GM23248 (cell line): ENCODE results near the gene RNF183. TPM values are rescaled to one million over a fixed set of nuclear protein-coding genes. Genes with fewer than 3 reads are reported as not detected.

Source experiments
- DNase-seq: peaks from one replicate; pipeline ENCODE4 v3.0.0-alpha.2; 2015
- H2AFZ ChIP-seq: fragments of 200-600 bp; sonication (generic); 2 replicates; pipeline ENCODE4 v1.6.1; 2016; ENCODE audit warnings: antibody characterized with exemption
- H3F3A ChIP-seq: fragments of 200-600 bp; sonication (generic); 2 replicates; pipeline ENCODE4 v1.6.1; 2016; ENCODE audit warnings: mild to moderate bottlenecking, antibody characterized with exemption, mixed run types; ENCODE audit not compliant: insufficient read depth
- H3K27ac ChIP-seq: fragments of 200-600 bp; sonication (generic); 2 replicates; pipeline ENCODE4 v1.5.1; 2016; ENCODE audit warnings: mild to moderate bottlenecking
- H3K27me3 ChIP-seq: fragments of 200-600 bp; sonication (generic); replicated peaks from 2 replicates; pipeline ENCODE4 v1.6.1; 2016; ENCODE audit warnings: mild to moderate bottlenecking; ENCODE audit not compliant: insufficient read depth
- H3K36me3 ChIP-seq: fragments of 200-600 bp; sonication (generic); 2 replicates; pipeline ENCODE4 v1.6.1; 2016; ENCODE audit warnings: low read depth, mild to moderate bottlenecking
- H3K4me1 ChIP-seq: fragments of 200-600 bp; sonication (generic); 2 replicates; pipeline ENCODE4 v1.6.1; 2016; ENCODE audit warnings: mild to moderate bottlenecking; ENCODE audit not compliant: insufficient read depth
- H3K4me2 ChIP-seq: fragments of 200-600 bp; sonication (generic); one replicate; pipeline ENCODE4 v1.6.1; 2016; ENCODE audit warnings: mild to moderate bottlenecking; ENCODE audit not compliant: unreplicated experiment
- H3K4me3 ChIP-seq: fragments of 200-600 bp; sonication (generic); 2 replicates; pipeline ENCODE4 v1.5.1; 2016; ENCODE audit warnings: mild to moderate bottlenecking
- H3K79me2 ChIP-seq: fragments of 200-600 bp; sonication (generic); 2 replicates; pipeline ENCODE4 v1.6.1; 2016; ENCODE audit warnings: mild to moderate bottlenecking; ENCODE audit not compliant: insufficient read depth
- H3K9ac ChIP-seq: fragments of 200-600 bp; sonication (generic); 2 replicates; pipeline ENCODE4 v1.6.1; 2016; ENCODE audit warnings: mild to moderate bottlenecking
- H3K9me2 ChIP-seq: fragments of 200-600 bp; sonication (generic); 2 replicates; pipeline ENCODE4 v1.6.1; 2016; ENCODE audit warnings: mixed run types, mild to moderate bottlenecking, moderate library complexity; ENCODE audit not compliant: insufficient read depth
- H3K9me3 ChIP-seq: fragments of 200-600 bp; sonication (generic); one replicate; pipeline ENCODE4 v1.6.1; 2017; ENCODE audit warnings: low read depth
- H4K20me1 ChIP-seq: fragments of 200-600 bp; sonication (generic); 2 replicates; pipeline ENCODE4 v1.6.0; 2016; ENCODE audit not compliant: insufficient read depth
- EZH2 ChIP-seq: fragments of 200-600 bp; sonication (generic); IDR thresholded peaks from 2 replicates; pipeline ENCODE4 v1.6.1; 2018; ENCODE audit warnings: antibody characterized with exemption, mild to moderate bottlenecking; ENCODE audit not compliant: insufficient read depth, poor library complexity, severe bottlenecking
- EZH2phosphoT487 ChIP-seq: fragments of 200-600 bp; sonication (generic); IDR thresholded peaks from 2 replicates; pipeline ENCODE4 v1.6.1; 2018; ENCODE audit warnings: antibody characterized with exemption, moderate library complexity, mild to moderate bottlenecking, low read depth; ENCODE audit not compliant: insufficient read depth
- WGBS, 2 experiments: methylation state at CpG; one replicate each; pipeline ENCODE4 v1.1.6; 2015 to 2017; ENCODE audit warnings: low lambda C conversion rate in 2 of 2, low coverage in 1 of 2; ENCODE audit errors: missing lambda C conversion rate in 2 of 2; 5-methylcytosine and 5-hydroxymethylcytosine counted together
- in situ Hi-C: fragments of 300-500 bp; cut with MboI; formaldehyde crosslinking; loops from 2 replicates; pipeline ENCODE4 v1.15.0; 2020
- polyA plus RNA-seq: library from polyadenylated mRNA; unstranded; fragments of >200 nt; fragmentation: Nextera tagmentation; extraction: Ambion mirVana; gene quantifications from 2 replicates; pipeline ENCODE4 v1.2.1, GENCODE V29; 2016
- total RNA-seq: library from RNA; depleted of rRNA; stranded (reverse); fragments of >200 nt; shearing (Covaris generic); gene quantifications from 2 replicates; pipeline ENCODE4 v1.2.3, GENCODE V29; 2014

The RNF183 gene
- total and polyA plus RNA-seq, 2 experiments from 2014 or later: not detected

DNA sequence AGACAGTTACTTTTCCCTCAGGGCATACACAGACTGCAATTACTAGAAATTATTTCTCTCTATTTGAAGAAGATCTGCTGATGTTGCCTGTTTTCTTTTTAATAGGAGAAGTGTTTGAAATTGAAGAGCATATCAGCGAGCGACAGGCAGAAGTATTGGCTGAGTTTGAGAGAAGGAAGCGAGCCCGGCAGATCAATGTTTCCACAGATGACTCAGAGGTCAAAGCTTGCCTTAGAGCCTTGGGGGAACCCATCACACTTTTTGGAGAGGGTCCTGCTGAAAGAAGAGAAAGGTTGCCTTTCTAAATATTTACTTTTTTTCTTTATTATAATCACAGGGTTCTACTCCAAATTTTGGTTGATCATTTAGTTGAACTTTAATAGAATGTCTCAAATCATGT is 24.3 kb downstream of the RNF183 start:
- WGBS, 2 experiments: 94 to 95% methylated on average over 4 of the region's 4 CpGs
- Histone ChIP-seq H3K9me2 (no peaks in the 10 kb centered on the region), H3K9me3 (no peaks in the 10 kb centered on the region), H3K4me1 (peaks cover 11% of the 10 kb centered on the region), H3K27me3 (no peaks in the 10 kb centered on the region), H3F3A (peaks cover 6% of the 10 kb centered on the region), H3K4me2 (no peak overlapping the region), H3K36me3 (peaks cover 54% of the 10 kb centered on the region), H3K4me3 (no peak overlapping the region), H3K27ac (no peak overlapping the region), H2AFZ (no peak overlapping the region), H3K79me2 (peaks cover 68% of the 10 kb centered on the region), H4K20me1 (no peaks in the 10 kb centered on the region), H3K9ac (peak overlapping the region; percentile 1; the same call in 1 of the 2 replicates)
- DNase-seq: no peak
- in situ Hi-C loops: no loop called here
- TF ChIP-seq EZH2phosphoT487: no peak
- TF ChIP-seq EZH2: no peak

DNA sequence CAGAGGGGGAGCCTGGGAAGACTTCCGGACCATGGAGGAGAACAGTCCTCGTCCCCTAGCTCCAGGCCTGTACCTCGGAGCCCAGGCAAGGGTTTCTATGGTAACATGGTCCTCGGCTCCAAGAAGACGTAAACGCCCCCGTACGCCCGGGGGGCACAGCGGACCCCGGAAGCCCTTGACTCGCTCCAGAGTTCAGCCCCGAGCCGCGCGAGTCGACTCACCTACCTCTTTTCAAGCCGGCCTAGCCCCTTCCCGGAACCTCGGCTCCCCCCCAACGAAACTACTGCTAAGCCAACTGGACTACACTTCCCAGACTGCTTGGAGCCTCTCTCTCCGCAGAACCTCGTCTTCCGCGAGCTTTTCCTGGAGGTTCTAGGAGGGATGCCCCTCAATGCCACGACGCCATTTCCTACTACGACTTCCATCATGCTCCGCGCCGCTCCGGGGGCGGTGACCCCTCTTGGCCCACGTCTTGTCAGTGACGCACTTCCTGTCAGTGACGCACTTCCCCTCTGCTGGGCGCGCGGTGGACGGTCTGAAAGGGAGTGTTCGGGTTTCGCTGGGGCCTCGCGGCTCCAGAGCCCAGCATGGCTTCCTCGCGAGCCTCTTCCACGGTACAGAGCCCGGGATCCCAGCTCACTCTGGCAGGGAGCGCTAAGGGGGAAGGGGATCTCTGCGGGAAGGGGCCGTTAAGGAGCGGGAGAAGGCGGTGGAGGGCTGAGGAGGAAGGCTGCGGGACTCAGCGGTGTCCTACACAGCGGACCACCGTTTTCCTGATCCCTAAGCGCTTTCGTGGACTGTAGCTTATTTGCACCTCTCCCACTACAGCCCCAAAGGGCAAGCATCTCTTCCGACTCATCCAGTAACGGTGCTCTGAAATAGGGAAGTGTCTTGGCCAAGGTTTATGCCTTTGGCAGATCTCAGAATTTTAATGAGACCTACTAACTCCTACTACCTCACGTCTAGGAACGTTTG is 27.7 kb downstream of the RNF183 start, which contains the start of the genes CDC26 and PRPF4:
CDC26 (minus strand) TSS at position 416 of the 975 bp plus-strand sequence. CDS start 3,065 bp downstream, outside the sequence.
PRPF4 (plus strand) TSS at position 502 of the 975 bp plus-strand sequence; CDS start at position 588, 86 bp downstream.
- peak; percentile 99 for DNase-seq
- peaks cover 14% of the 10 kb centered on the region for H3F3A ChIP-seq
- H3K9me3 ChIP-seq: no peaks in the 10 kb centered on the region
- H3K4me2 ChIP-seq: peak within 1 kb of the TSS; percentile 100
- TF ChIP-seq EZH2: no peak
- TF ChIP-seq EZH2phosphoT487: no peak
- peak within 1 kb of the TSS; percentile 92 for H3K4me3 ChIP-seq
- WGBS, 2 experiments: 1 to 2% methylated on average over 59 to 63 of the region's 63 CpGs
- peaks cover 51% of the 10 kb centered on the region for H3K36me3 ChIP-seq
- in situ Hi-C loops: no loop called here
- H3K9me2 ChIP-seq: no peaks in the 10 kb centered on the region
- H4K20me1 ChIP-seq: no peaks in the 10 kb centered on the region
- peak within 1 kb of the TSS; percentile 92 for H3K27ac ChIP-seq
- peak within 1 kb of the TSS; percentile 97 for H3K9ac ChIP-seq
- peaks cover 13% of the 10 kb centered on the region for H3K4me1 ChIP-seq
- peaks cover 76% of the 10 kb centered on the region for H3K79me2 ChIP-seq
- H3K27me3 ChIP-seq: no peaks in the 10 kb centered on the region
- peak within 1 kb of the TSS; percentile 91 for H2AFZ ChIP-seq

DNA sequence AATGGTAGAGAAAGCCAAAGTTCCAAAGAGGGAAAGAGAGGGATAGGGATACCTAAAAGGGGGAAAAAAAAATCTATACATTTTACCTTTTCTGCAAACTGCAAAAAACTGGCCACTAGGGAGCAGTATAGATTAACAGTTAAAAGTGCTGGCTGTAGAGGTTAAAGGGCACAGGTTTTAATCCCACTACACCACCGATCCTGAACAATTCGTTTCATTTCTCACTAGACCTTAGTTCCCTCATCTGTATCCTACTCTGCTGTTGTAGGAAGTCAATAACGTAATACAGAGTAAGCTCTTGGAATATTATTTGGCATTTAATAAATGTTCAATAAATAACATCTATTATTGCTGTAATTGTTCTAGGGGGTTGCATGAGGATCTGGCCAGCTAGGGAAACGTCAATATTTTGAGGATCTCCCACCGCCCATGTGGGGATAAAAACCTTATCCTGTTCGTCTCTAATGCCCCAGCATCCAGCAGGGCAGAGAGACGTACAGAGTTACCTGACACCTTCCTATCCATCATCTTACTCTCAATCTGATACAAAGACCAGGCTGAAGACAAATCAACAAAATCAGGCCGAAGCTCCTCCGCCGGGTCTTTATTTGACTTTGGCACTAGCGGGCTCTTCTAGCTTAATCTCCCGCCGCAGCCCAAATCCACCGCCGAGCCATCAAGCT is 28.6 kb downstream of the RNF183 start:
- H2AFZ ChIP-seq: peak overlapping the region; percentile 91
- peaks cover 69% of the 10 kb centered on the region for H3K79me2 ChIP-seq
- TF ChIP-seq EZH2: no peak
- TF ChIP-seq EZH2phosphoT487: no peak
- peak overlapping the region; percentile 92 for H3K27ac ChIP-seq
- DNase-seq: peak; percentile 82
- H3K27me3 ChIP-seq: no peaks in the 10 kb centered on the region
- H3K4me3 ChIP-seq: peak overlapping the region; percentile 92
- no peaks in the 10 kb centered on the region for H3K9me3 ChIP-seq
- H3F3A ChIP-seq: peaks cover 14% of the 10 kb centered on the region
- no peaks in the 10 kb centered on the region for H4K20me1 ChIP-seq
- in situ Hi-C loops: no loop called here
- no peaks in the 10 kb centered on the region for H3K9me2 ChIP-seq
- peaks cover 51% of the 10 kb centered on the region for H3K36me3 ChIP-seq
- H3K4me1 ChIP-seq: peaks cover 13% of the 10 kb centered on the region
- peak overlapping the region; percentile 97 for H3K9ac ChIP-seq
- H3K4me2 ChIP-seq: peak overlapping the region; percentile 100
- 1 to 3% methylated on average over 15 of the region's 15 CpGs for WGBS, 2 experiments

DNA sequence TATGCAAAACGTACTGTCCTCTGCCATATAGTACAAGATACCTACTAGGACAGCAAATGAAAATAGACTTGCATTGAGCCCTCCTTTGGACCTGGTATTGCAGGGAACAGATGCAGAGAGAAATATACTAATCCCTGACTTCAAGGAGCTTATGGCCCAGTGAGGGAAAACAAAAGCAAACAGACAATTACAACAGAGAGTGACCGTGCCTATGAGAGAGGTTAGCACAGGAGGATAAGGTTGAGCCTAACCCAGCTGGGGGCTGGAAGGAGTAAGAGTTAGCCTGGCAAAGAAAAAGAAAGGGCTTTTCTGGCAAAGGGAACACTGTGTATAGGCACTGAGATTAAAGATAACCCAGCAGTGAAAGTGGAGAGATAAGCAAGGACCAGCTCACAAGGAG is 33.3 kb downstream of the RNF183 start:
- Histone ChIP-seq H3K27me3 (no peaks in the 10 kb centered on the region), H3K4me2 (no peak overlapping the region), H3K36me3 (peaks cover 41% of the 10 kb centered on the region), H3K4me3 (no peak overlapping the region), H3K79me2 (peaks cover 27% of the 10 kb centered on the region), H3K4me1 (peaks cover 7% of the 10 kb centered on the region), H3K9me2 (no peaks in the 10 kb centered on the region), H2AFZ (no peak overlapping the region), H3K9me3 (no peaks in the 10 kb centered on the region), H3K9ac (no peak overlapping the region), H4K20me1 (no peaks in the 10 kb centered on the region), H3K27ac (no peak overlapping the region), H3F3A (peaks cover 12% of the 10 kb centered on the region)
- in situ Hi-C loops: no loop called here
- TF ChIP-seq EZH2: no peak
- TF ChIP-seq EZH2phosphoT487: no peak
- whole genome bisulfite sequencing, 2 experiments: 76 to 85% methylated on average over 2 of the region's 2 CpGs
- no peak for DNase-seq
